ENCODE results near the gene TBCA. TPM values are rescaled to one million over a fixed set of nuclear protein-coding genes. Genes with fewer than 3 reads are reported as not detected.
A peak's percentile ranks its signal among the peaks of the same experiment; 100 is the strongest.

Gene TBCA
- total and polyA plus RNA-seq, 2 of the 13 experiments (the other 11 are each of a cell fraction or from before 2014, with no cell fraction given): 93.8 to 309 TPM

DNA sequence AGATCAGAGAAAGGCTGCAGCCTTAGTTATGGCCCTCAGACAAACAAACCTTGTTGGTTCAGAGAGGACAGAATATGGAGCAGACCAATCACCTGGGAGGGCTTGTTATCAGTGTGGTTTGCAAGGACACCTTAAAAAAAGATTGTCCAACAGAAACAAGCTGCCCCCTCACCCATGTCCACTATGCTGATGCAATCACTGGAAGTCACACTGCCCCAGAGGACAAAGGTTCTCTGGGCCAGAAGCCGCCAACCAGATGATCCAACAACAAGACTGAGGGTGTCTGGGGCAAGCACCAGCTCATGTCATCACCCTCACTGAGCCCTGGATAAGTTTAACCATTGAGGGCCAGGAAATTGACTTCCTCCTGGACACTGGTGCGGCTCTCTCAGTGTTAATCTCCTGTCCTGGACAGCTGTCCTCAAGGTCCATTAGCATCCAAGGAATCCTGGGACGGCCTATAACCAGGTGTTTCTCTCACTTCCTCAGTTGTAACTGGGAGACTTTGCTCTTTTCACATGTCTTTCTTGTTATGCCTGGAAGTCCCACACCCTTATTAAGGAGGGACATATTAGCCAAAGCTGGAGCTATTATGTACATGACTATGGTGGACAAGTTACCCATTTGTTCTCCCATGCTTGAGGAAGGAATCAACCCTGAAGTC, 36.9 kb upstream of the TBCA start (continued):
- TF ChIP-seq, protein P1, sequence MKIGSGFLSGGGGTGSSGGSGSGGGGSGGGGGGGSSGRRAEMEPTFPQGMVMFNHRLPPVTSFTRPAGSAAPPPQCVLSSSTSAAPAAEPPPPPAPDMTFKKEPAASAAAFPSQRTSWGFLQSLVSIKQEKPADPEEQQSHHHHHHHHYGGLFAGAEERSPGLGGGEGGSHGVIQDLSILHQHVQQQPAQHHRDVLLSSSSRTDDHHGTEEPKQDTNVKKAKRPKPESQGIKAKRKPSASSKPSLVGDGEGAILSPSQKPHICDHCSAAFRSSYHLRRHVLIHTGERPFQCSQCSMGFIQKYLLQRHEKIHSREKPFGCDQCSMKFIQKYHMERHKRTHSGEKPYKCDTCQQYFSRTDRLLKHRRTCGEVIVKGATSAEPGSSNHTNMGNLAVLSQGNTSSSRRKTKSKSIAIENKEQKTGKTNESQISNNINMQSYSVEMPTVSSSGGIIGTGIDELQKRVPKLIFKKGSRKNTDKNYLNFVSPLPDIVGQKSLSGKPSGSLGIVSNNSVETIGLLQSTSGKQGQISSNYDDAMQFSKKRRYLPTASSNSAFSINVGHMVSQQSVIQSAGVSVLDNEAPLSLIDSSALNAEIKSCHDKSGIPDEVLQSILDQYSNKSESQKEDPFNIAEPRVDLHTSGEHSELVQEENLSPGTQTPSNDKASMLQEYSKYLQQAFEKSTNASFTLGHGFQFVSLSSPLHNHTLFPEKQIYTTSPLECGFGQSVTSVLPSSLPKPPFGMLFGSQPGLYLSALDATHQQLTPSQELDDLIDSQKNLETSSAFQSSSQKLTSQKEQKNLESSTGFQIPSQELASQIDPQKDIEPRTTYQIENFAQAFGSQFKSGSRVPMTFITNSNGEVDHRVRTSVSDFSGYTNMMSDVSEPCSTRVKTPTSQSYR (CRISPR knock-in tag; IDR thresholded peaks at IDR 0.05; ENCODE audit: borderline replicate concordance): peak; percentile 89
- TF ChIP-seq GFI1 (CRISPR knock-in tag; IDR thresholded peaks at IDR 0.05; ENCODE audit: borderline replicate concordance) (peak; percentile 88), SKI (IDR thresholded peaks at IDR 0.05; ENCODE audit: partially characterized antibody) (peak; percentile 75), POGZ (CRISPR knock-in tag; IDR thresholded peaks at IDR 0.05) (peak; percentile 96), HDAC1 (CRISPR knock-in tag; IDR thresholded peaks at IDR 0.05) (peak; percentile 67), ZFP1 (CRISPR knock-in tag; IDR thresholded peaks at IDR 0.05) (0 out of 2 replicates have a peak, but pooled peaks have one; percentile 71), ZMYM3 (CRISPR knock-in tag; IDR thresholded peaks at IDR 0.05) (peak; percentile 70; the same call in 1 of the 2 replicates), RARA (CRISPR knock-in tag; IDR thresholded peaks at IDR 0.05) (peak; percentile 85), TBX2 (CRISPR knock-in tag; IDR thresholded peaks at IDR 0.05; ENCODE audit: borderline replicate concordance) (peak; percentile 75; the same call in 1 of the 2 replicates), HNRNPK (IDR thresholded peaks at IDR 0.05; ENCODE audit: low read depth, low read length, poor library complexity, severe bottlenecking) (no peak)
- TF ChIP-seq, protein P2, sequence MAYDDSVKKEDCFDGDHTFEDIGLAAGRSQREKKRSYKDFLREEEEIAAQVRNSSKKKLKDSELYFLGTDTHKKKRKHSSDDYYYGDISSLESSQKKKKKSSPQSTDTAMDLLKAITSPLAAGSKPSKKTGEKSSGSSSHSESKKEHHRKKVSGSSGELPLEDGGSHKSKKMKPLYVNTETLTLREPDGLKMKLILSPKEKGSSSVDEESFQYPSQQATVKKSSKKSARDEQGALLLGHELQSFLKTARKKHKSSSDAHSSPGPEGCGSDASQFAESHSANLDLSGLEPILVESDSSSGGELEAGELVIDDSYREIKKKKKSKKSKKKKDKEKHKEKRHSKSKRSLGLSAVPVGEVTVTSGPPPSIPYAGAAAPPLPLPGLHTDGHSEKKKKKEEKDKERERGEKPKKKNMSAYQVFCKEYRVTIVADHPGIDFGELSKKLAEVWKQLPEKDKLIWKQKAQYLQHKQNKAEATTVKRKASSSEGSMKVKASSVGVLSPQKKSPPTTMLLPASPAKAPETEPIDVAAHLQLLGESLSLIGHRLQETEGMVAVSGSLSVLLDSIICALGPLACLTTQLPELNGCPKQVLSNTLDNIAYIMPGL (CRISPR knock-in tag; IDR thresholded peaks at IDR 0.05; ENCODE audit: borderline replicate concordance in 1 of 2, low read depth in 1 of 2): 0 out of 4 replicates have a peak, but pooled peaks of 1 of the 2 experiments have one; percentile 28
- TF ChIP-seq, protein P3, sequence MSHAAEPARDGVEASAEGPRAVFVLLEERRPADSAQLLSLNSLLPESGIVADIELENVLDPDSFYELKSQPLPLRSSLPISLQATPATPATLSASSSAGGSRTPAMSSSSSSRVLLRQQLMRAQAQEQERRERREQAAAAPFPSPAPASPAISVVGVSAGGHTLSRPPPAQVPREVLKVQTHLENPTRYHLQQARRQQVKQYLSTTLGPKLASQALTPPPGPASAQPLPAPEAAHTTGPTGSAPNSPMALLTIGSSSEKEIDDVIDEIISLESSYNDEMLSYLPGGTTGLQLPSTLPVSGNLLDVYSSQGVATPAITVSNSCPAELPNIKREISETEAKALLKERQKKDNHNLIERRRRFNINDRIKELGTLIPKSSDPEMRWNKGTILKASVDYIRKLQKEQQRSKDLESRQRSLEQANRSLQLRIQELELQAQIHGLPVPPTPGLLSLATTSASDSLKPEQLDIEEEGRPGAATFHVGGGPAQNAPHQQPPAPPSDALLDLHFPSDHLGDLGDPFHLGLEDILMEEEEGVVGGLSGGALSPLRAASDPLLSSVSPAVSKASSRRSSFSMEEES (CRISPR knock-in tag; IDR thresholded peaks at IDR 0.05): peak; percentile 83
- TF ChIP-seq, protein P4, sequence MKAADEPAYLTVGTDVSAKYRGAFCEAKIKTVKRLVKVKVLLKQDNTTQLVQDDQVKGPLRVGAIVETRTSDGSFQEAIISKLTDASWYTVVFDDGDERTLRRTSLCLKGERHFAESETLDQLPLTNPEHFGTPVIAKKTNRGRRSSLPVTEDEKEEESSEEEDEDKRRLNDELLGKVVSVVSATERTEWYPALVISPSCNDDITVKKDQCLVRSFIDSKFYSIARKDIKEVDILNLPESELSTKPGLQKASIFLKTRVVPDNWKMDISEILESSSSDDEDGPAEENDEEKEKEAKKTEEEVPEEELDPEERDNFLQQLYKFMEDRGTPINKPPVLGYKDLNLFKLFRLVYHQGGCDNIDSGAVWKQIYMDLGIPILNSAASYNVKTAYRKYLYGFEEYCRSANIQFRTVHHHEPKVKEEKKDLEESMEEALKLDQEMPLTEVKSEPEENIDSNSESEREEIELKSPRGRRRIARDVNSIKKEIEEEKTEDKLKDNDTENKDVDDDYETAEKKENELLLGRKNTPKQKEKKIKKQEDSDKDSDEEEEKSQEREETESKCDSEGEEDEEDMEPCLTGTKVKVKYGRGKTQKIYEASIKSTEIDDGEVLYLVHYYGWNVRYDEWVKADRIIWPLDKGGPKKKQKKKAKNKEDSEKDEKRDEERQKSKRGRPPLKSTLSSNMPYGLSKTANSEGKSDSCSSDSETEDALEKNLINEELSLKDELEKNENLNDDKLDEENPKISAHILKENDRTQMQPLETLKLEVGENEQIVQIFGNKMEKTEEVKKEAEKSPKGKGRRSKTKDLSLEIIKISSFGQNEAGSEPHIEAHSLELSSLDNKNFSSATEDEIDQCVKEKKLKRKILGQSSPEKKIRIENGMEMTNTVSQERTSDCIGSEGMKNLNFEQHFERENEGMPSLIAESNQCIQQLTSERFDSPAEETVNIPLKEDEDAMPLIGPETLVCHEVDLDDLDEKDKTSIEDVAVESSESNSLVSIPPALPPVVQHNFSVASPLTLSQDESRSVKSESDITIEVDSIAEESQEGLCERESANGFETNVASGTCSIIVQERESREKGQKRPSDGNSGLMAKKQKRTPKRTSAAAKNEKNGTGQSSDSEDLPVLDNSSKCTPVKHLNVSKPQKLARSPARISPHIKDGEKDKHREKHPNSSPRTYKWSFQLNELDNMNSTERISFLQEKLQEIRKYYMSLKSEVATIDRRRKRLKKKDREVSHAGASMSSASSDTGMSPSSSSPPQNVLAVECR (CRISPR knock-in tag; IDR thresholded peaks at IDR 0.05; ENCODE audit: borderline replicate concordance): peak; percentile 57; the same call in 1 of the 2 replicates
- TF ChIP-seq, protein P5, sequence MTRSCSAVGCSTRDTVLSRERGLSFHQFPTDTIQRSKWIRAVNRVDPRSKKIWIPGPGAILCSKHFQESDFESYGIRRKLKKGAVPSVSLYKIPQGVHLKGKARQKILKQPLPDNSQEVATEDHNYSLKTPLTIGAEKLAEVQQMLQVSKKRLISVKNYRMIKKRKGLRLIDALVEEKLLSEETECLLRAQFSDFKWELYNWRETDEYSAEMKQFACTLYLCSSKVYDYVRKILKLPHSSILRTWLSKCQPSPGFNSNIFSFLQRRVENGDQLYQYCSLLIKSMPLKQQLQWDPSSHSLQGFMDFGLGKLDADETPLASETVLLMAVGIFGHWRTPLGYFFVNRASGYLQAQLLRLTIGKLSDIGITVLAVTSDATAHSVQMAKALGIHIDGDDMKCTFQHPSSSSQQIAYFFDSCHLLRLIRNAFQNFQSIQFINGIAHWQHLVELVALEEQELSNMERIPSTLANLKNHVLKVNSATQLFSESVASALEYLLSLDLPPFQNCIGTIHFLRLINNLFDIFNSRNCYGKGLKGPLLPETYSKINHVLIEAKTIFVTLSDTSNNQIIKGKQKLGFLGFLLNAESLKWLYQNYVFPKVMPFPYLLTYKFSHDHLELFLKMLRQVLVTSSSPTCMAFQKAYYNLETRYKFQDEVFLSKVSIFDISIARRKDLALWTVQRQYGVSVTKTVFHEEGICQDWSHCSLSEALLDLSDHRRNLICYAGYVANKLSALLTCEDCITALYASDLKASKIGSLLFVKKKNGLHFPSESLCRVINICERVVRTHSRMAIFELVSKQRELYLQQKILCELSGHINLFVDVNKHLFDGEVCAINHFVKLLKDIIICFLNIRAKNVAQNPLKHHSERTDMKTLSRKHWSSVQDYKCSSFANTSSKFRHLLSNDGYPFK (CRISPR knock-in tag; IDR thresholded peaks at IDR 0.05; ENCODE audit: borderline replicate concordance): peak; percentile 32; the same call in 1 of the 2 replicates

Data from HepG2 (cell line).